ENCODE results near the gene GAS6.

- TF ChIP-seq FOXM1 (IDR thresholded peaks at IDR 0.05; ENCODE audit: low read depth) (no peak), FOXM1 (CRISPR knock-in tag; IDR thresholded peaks at IDR 0.05; ENCODE audit: low read depth) (no peak), KLF1 (tag; IDR thresholded peaks at IDR 0.05) (no peak), ZNF24 (IDR thresholded peaks at IDR 0.05) (no peak), NFE2L1 (tag; IDR thresholded peaks at IDR 0.05; ENCODE audit: borderline replicate concordance, low read depth) (no peak), CBX5 (IDR thresholded peaks at IDR 0.05; ENCODE audit: borderline replicate concordance, low read depth) (no peak), LEF1 (IDR thresholded peaks at IDR 0.05) (no peak)
- TF ChIP-seq, protein P1, sequence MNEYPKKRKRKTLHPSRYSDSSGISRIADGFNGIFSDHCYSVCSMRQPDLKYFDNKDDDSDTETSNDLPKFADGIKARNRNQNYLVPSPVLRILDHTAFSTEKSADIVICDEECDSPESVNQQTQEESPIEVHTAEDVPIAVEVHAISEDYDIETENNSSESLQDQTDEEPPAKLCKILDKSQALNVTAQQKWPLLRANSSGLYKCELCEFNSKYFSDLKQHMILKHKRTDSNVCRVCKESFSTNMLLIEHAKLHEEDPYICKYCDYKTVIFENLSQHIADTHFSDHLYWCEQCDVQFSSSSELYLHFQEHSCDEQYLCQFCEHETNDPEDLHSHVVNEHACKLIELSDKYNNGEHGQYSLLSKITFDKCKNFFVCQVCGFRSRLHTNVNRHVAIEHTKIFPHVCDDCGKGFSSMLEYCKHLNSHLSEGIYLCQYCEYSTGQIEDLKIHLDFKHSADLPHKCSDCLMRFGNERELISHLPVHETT (CRISPR knock-in tag; conservative IDR thresholded peaks at IDR 0.05 in 1 of 2, IDR thresholded peaks at IDR 0.05 in 1 of 2) = no peak
- TF ChIP-seq, protein P2, sequence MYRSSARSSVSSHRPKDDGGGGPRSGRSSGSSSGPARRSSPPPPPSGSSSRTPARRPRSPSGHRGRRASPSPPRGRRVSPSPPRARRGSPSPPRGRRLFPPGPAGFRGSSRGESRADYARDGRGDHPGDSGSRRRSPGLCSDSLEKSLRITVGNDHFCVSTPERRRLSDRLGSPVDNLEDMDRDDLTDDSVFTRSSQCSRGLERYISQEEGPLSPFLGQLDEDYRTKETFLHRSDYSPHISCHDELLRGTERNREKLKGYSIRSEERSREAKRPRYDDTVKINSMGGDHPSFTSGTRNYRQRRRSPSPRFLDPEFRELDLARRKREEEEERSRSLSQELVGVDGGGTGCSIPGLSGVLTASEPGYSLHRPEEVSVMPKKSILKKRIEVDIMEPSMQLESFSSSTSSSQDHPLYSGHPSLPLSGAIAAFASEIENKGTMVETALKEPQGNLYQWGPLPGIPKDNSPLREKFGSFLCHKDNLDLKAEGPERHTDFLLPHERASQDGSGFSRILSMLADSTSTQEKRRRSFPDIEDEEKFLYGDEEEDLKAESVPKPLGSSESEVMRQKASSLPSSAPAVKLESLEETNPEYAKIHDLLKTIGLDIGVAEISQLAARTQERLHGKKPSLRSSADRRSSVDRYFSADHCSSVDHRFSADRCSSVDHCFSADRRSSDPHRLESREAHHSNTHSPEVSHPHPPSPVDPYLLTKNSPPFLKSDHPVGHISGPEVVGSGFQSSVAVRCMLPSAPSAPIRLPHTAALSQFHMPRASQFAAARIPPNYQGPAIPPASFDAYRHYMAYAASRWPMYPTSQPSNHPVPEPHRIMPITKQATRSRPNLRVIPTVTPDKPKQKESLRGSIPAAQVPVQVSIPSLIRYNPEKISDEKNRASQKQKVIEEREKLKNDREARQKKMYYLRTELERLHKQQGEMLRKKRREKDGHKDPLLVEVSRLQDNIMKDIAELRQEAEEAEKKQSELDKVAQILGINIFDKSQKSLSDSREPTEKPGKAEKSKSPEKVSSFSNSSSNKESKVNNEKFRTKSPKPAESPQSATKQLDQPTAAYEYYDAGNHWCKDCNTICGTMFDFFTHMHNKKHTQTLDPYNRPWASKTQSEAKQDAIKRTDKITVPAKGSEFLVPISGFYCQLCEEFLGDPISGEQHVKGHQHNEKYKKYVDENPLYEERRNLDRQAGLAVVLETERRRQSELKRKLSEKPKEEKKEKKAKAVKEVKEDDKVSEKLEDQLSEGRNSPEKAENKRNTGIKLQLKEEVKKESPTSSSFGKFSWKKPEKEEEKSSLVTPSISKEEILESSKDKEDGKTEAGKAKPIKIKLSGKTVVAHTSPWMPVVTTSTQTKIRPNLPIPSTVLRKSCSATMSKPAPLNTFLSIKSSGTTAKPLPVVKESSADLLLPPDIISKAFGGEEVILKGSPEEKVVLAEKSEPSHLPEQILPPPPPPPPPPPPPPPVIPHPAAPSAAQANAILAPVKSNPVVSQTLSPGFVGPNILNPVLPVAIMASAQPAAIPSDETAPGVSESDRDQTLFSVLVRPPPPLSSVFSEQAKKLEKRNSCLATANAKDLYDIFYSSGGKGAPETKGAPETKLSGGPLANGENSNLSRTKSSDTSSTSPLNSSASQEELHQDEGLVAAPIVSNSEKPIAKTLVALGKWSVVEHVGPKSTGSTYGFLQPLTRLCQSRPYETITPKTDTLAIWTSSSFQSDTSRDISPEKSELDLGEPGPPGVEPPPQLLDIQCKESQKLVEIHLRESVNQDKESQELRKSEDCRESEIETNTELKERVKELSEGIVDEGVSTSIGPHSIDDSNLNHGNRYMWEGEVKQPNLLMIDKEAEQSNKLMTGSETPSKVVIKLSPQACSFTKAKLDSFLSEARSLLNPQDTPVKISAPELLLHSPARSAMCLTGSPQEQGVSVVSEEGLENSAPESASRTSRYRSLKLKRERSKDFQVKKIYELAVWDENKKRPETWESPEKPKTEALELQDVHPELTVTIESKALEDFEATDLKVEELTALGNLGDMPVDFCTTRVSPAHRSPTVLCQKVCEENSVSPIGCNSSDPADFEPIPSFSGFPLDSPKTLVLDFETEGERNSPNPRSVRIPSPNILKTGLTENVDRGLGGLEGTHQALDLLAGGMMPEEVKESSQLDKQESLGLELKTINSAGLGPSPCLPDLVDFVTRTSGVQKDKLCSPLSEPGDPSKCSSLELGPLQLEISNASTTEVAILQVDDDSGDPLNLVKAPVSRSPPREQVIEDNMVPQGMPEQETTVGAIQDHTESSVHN (IDR thresholded peaks at IDR 0.05; ENCODE audit: borderline replicate concordance in 1 of 2, low read depth in 1 of 2) = no peak
- TF ChIP-seq, protein P3, sequence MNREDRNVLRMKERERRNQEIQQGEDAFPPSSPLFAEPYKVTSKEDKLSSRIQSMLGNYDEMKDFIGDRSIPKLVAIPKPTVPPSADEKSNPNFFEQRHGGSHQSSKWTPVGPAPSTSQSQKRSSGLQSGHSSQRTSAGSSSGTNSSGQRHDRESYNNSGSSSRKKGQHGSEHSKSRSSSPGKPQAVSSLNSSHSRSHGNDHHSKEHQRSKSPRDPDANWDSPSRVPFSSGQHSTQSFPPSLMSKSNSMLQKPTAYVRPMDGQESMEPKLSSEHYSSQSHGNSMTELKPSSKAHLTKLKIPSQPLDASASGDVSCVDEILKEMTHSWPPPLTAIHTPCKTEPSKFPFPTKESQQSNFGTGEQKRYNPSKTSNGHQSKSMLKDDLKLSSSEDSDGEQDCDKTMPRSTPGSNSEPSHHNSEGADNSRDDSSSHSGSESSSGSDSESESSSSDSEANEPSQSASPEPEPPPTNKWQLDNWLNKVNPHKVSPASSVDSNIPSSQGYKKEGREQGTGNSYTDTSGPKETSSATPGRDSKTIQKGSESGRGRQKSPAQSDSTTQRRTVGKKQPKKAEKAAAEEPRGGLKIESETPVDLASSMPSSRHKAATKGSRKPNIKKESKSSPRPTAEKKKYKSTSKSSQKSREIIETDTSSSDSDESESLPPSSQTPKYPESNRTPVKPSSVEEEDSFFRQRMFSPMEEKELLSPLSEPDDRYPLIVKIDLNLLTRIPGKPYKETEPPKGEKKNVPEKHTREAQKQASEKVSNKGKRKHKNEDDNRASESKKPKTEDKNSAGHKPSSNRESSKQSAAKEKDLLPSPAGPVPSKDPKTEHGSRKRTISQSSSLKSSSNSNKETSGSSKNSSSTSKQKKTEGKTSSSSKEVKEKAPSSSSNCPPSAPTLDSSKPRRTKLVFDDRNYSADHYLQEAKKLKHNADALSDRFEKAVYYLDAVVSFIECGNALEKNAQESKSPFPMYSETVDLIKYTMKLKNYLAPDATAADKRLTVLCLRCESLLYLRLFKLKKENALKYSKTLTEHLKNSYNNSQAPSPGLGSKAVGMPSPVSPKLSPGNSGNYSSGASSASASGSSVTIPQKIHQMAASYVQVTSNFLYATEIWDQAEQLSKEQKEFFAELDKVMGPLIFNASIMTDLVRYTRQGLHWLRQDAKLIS (CRISPR knock-in tag; IDR thresholded peaks at IDR 0.05) = no peak
- TF ChIP-seq, protein P4, sequence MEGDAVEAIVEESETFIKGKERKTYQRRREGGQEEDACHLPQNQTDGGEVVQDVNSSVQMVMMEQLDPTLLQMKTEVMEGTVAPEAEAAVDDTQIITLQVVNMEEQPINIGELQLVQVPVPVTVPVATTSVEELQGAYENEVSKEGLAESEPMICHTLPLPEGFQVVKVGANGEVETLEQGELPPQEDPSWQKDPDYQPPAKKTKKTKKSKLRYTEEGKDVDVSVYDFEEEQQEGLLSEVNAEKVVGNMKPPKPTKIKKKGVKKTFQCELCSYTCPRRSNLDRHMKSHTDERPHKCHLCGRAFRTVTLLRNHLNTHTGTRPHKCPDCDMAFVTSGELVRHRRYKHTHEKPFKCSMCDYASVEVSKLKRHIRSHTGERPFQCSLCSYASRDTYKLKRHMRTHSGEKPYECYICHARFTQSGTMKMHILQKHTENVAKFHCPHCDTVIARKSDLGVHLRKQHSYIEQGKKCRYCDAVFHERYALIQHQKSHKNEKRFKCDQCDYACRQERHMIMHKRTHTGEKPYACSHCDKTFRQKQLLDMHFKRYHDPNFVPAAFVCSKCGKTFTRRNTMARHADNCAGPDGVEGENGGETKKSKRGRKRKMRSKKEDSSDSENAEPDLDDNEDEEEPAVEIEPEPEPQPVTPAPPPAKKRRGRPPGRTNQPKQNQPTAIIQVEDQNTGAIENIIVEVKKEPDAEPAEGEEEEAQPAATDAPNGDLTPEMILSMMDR (IDR thresholded peaks at IDR 0.05 in 2 of 3, conservative IDR thresholded peaks at IDR 0.05 in 1 of 3; ENCODE audit: insufficient read depth in 2 of 3, low read depth in 1 of 3, low read length in 3 of 3) = no peak
Observed at GRCh38 chr13:113822266-113822665, 41.6 kb downstream of the GAS6 start.

All from K562 (cell line).